ENCODE results near the gene QKI. TPM values are rescaled to one million over a fixed set of nuclear protein-coding genes. Genes with fewer than 3 reads are reported as not detected.

QKI gene
- total RNA-seq, 3 donors from 2014 or later: 158 to 304 (median 172) TPM

- Histone ChIP-seq H3K27me3 (no peaks in the 10 kb centered on the region), H3K4me3 (no peak overlapping the region), H3K27ac (no peak overlapping the region), H3K4me1 (no peaks in the 10 kb centered on the region), H3K9me3 (peaks cover 0 to 8% of the 10 kb centered on the region in 2 donors), H3K36me3 (no peaks in the 10 kb centered on the region)
- DNase-seq (ENCODE audit: low spot score in 2 of 2): no peak
- intact Hi-C loops (cut with DNase I; ENCODE audit: low total_unique reads): no loop called here
- TF ChIP-seq POLR2AphosphoS5 (IDR thresholded peaks at IDR 0.05) (no peak), POLR2A (IDR thresholded peaks at IDR 0.05) (no peak)
- TF ChIP-seq, protein P1, sequence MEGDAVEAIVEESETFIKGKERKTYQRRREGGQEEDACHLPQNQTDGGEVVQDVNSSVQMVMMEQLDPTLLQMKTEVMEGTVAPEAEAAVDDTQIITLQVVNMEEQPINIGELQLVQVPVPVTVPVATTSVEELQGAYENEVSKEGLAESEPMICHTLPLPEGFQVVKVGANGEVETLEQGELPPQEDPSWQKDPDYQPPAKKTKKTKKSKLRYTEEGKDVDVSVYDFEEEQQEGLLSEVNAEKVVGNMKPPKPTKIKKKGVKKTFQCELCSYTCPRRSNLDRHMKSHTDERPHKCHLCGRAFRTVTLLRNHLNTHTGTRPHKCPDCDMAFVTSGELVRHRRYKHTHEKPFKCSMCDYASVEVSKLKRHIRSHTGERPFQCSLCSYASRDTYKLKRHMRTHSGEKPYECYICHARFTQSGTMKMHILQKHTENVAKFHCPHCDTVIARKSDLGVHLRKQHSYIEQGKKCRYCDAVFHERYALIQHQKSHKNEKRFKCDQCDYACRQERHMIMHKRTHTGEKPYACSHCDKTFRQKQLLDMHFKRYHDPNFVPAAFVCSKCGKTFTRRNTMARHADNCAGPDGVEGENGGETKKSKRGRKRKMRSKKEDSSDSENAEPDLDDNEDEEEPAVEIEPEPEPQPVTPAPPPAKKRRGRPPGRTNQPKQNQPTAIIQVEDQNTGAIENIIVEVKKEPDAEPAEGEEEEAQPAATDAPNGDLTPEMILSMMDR (IDR thresholded peaks at IDR 0.05): no peak
Measured at GRCh38 chr6:163501439-163501838, 86.9 kb downstream of the QKI start.

DNA sequence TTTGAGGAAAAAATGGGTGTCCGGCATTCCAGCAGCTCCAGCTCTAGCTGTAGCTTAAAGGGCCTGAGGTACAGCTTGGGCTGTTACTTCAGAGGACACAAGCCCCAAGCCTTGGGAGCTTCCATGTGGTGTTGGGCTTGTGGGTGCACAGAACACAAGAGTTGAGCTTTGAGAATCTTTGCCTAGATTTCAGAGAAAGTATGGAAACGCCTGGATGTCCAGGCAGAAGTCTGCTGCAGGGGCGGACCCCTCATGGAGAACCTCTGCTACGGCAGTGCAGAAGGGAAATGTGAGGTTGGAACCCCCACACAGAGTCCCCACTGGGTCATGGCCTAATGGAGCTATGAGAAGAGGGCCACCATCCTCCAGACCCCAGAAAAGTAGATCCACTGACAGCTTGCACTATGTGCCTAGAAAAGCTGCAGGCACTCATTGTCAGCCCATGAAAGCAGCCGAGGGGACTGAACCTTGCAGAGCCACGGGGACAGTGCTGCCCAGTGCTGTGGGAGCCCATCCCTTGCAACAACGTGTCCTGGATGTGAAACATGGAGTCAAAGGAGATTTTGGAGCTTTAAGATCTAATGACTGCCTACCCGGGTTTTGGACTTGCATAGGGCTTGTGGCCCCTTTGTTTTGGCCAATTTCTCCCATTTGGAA lies 90.6 kb downstream of the QKI start:
- Histone ChIP-seq H3K9me3 (peaks cover 8 to 15% of the 10 kb centered on the region in 2 donors), H3K4me1 (no peaks in the 10 kb centered on the region), H3K36me3 (no peaks in the 10 kb centered on the region), H3K27me3 (no peaks in the 10 kb centered on the region), H3K4me3 (no peak overlapping the region), H3K27ac (no peak overlapping the region)
- no peak for DNase-seq (ENCODE audit: low spot score in 2 of 2)
- TF ChIP-seq POLR2AphosphoS5 (IDR thresholded peaks at IDR 0.05): no peak
- TF ChIP-seq, protein P1 (IDR thresholded peaks at IDR 0.05): no peak
- TF ChIP-seq POLR2A (IDR thresholded peaks at IDR 0.05): no peak
- intact Hi-C loops (cut with DNase I; ENCODE audit: low total_unique reads): no loop called here

GRCh38 chr6:163507965-163508364 lies 93.4 kb downstream of the QKI start:
- TF ChIP-seq POLR2A (IDR thresholded peaks at IDR 0.05) (no peak), POLR2AphosphoS5 (IDR thresholded peaks at IDR 0.05) (no peak)
- TF ChIP-seq, protein P1 (IDR thresholded peaks at IDR 0.05): no peak
- Histone ChIP-seq H3K4me3 (no peak overlapping the region), H3K27me3 (no peaks in the 10 kb centered on the region), H3K36me3 (no peaks in the 10 kb centered on the region), H3K27ac (no peak overlapping the region), H3K9me3 (peaks cover 8 to 15% of the 10 kb centered on the region in 2 donors), H3K4me1 (no peaks in the 10 kb centered on the region)
- intact Hi-C loops (cut with DNase I; ENCODE audit: low total_unique reads): no loop called here
- DNase-seq (ENCODE audit: low spot score in 2 of 2): no peak

DNA sequence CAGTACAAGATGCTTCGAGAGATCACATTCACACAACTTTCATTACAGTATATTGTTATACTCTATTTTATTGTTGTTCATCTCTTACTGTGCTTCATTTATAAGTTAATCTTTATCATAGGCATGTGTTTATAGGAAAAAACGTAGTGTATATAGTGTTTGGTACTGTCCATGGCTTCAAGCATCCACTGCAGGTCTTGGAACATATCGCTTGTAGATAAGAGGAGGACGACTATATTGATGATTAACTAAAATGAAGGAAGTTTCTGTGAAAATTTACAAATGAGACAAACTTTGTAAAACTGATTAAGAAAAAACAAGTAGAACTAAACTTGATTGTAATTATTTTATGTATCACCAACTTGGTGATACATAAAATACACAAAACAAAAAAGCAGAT lies 98.5 kb downstream of the QKI start:
- Histone ChIP-seq H3K9me3 (peaks cover 0 to 7% of the 10 kb centered on the region in 2 donors), H3K4me3 (no peak overlapping the region), H3K27me3 (no peaks in the 10 kb centered on the region), H3K36me3 (no peaks in the 10 kb centered on the region), H3K4me1 (no peaks in the 10 kb centered on the region), H3K27ac (no peak overlapping the region)
- no peak for TF ChIP-seq POLR2AphosphoS5 (IDR thresholded peaks at IDR 0.05)
- TF ChIP-seq POLR2A (IDR thresholded peaks at IDR 0.05): no peak
- TF ChIP-seq, protein P1 (IDR thresholded peaks at IDR 0.05): no peak
- intact Hi-C loops (cut with DNase I; ENCODE audit: low total_unique reads): no loop called here
- no peak for DNase-seq (ENCODE audit: low spot score in 2 of 2)

GRCh38 chr6:163513570-163514166 lies 99.2 kb downstream of the QKI start:
- Histone ChIP-seq H3K9me3 (peaks cover 0 to under 1% of the 10 kb centered on the region in 2 donors), H3K27me3 (no peaks in the 10 kb centered on the region), H3K27ac (no peak overlapping the region), H3K36me3 (no peaks in the 10 kb centered on the region), H3K4me1 (no peaks in the 10 kb centered on the region), H3K4me3 (no peak overlapping the region)
- no peak for TF ChIP-seq POLR2AphosphoS5 (IDR thresholded peaks at IDR 0.05)
- TF ChIP-seq, protein P1 (IDR thresholded peaks at IDR 0.05): no peak
- no peak for TF ChIP-seq POLR2A (IDR thresholded peaks at IDR 0.05)
- intact Hi-C loops (cut with DNase I; ENCODE audit: low total_unique reads): no loop called here
- no peak for DNase-seq (ENCODE audit: low spot score in 2 of 2)

All from breast epithelium (tissue), 4 donors.